ENCODE data around the gene CDX1.

Gene CDX1

DNA sequence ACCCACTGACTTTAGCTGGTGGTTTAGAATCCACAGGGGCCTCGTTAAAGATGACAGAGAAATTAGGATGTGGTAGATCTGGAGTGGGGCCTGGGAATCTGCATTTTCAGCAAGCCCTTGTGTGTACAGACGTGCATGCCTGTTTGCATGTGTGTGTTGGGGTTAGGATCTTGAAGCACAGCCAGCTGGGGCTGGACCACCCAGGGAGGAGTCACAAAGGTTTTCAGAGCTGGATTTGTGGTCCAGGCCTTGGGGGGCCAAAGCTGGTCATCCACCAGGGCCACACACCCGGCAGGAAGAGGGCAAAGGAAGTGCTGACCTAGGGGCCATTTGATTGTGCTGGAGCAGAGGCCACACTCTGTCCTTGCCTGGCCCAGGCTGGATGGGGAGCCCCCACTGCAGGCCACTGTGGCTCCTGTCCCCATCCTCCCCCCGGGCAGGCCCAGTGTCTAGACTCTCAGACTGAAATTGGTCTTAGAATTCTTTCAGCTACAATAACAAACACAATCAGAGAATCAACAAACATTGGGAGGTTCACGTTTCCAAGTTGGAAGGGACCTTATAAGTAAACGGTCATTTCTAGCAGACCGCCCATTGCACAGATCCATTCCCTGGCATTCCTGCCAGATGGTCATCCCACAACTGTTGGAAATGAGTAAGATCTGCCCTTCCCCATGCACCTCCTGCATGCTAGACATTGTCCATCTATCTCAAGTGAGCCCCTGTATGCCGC is 10.3 kb downstream of the CDX1 start:
- DNase-seq (ENCODE audit: low read depth, low spot score) = no peak
- TF ChIP-seq FOXP2 (optimal IDR thresholded peaks at IDR 0.05; ENCODE audit: control extremely low read depth, extremely low read length, insufficient read depth) (no peak), POLR2AphosphoS5 (IDR thresholded peaks at IDR 0.05; ENCODE audit: borderline replicate concordance, low read depth, low read length) (no peak), EZH2 (IDR thresholded peaks at IDR 0.05) (no peak)
- H3K36me3 ChIP-seq (ENCODE audit: insufficient read depth, low read length) = no peaks in the 10 kb centered on the region
- no peak overlapping the region for H3K27ac ChIP-seq
- no peak overlapping the region for H3K4me3 ChIP-seq
- H3K9me3 ChIP-seq (ENCODE audit: low read depth, low read length) = no peaks in the 10 kb centered on the region
- H3K9ac ChIP-seq (ENCODE audit: insufficient read length) = no peak overlapping the region

- Histone ChIP-seq H3K36me3 (ENCODE audit: insufficient read depth, low read length) (no peaks in the 10 kb centered on the region), H3K9ac (ENCODE audit: insufficient read length) (no peak overlapping the region), H3K27ac (no peak overlapping the region), H3K4me3 (no peak overlapping the region), H3K9me3 (ENCODE audit: low read depth, low read length) (no peaks in the 10 kb centered on the region)
- TF ChIP-seq POLR2AphosphoS5 (IDR thresholded peaks at IDR 0.05; ENCODE audit: borderline replicate concordance, low read depth, low read length) (no peak), EZH2 (IDR thresholded peaks at IDR 0.05) (no peak)
- DNase-seq (ENCODE audit: low read depth, low spot score) = no peak
Measured at GRCh38 chr5:150177721-150178120, 11.1 kb downstream of the CDX1 start.

DNA sequence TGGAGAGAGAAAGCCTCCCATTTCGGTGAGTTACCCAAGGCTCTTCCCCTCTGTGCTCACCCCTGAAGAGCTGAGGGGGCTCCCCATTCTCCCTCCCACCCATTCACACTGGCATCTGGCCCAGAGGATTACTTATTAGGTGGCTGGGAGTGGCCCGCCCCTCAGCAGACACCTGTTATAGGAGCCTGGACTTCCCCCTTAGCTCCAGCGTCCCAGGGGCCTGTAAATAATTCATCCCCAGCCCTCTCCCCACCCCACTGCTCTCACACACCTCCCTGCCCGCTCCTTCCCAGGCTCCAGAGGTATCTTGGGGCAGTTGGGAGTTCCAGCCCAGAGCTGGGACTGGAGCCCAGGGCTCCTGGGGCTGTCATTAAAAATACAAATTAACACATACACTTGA is 11.7 kb downstream of the CDX1 start:
- no peak for DNase-seq (ENCODE audit: low read depth, low spot score)
- TF ChIP-seq FOXP2 (optimal IDR thresholded peaks at IDR 0.05; ENCODE audit: control extremely low read depth, extremely low read length, insufficient read depth) (no peak), EZH2 (IDR thresholded peaks at IDR 0.05) (no peak), POLR2AphosphoS5 (IDR thresholded peaks at IDR 0.05; ENCODE audit: borderline replicate concordance, low read depth, low read length) (no peak)
- H3K9ac ChIP-seq (ENCODE audit: insufficient read length) = no peak overlapping the region
- H3K9me3 ChIP-seq (ENCODE audit: low read depth, low read length) = no peaks in the 10 kb centered on the region
- no peak overlapping the region for H3K4me3 ChIP-seq
- H3K27ac ChIP-seq = no peak overlapping the region
- H3K36me3 ChIP-seq (ENCODE audit: insufficient read depth, low read length) = no peaks in the 10 kb centered on the region

GRCh38 chr5:150179019-150179620 is 12.5 kb downstream of the CDX1 start:
- Histone ChIP-seq H3K36me3 (ENCODE audit: insufficient read depth, low read length) (no peaks in the 10 kb centered on the region), H3K4me3 (no peak overlapping the region), H3K27ac (no peak overlapping the region), H3K9ac (ENCODE audit: insufficient read length) (no peak overlapping the region), H3K9me3 (ENCODE audit: low read depth, low read length) (no peaks in the 10 kb centered on the region)
- TF ChIP-seq EZH2 (IDR thresholded peaks at IDR 0.05) (no peak), FOXP2 (optimal IDR thresholded peaks at IDR 0.05; ENCODE audit: control extremely low read depth, extremely low read length, insufficient read depth) (no peak), POLR2AphosphoS5 (IDR thresholded peaks at IDR 0.05; ENCODE audit: borderline replicate concordance, low read depth, low read length) (no peak)
- DNase-seq (ENCODE audit: low read depth, low spot score) = no peak

DNA sequence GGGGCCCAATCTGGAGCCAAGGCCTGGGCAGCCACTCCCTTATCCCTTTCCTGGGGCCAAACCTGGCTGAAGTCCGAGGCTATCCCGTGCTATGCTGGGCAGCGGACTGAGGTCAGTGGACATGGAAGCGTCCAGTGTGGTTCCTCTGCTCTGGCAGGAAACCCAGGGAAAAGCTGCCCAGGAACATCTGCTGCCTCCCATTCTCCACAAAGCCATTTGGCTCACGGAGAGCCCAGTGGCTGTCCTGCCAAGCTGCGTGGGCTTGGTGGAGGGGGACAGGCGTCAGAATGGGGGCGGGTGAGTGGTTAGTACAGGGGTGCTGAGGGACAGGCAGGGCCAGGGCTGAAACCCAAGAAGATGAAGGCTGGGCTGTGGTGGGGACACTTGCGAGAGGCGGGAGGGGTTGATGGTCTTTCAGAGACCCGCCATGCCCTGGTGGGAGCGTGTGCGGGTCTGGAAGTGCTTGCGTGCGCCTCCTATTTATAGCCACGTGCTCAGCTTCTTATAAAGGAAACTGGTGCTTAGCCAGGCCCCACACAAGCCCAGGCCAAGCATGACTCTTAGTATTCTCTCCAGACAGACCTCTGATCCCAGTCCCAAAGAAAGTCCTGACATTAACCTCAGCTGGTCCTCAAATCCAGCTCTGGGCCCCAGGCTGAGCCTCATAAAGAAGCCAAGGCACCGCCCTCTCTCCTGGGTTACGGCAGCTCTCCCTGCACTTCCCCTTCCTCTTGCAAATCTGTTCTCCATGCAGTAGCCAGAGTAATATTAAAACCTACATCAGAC is 13.9 kb downstream of the CDX1 start:
- TF ChIP-seq FOXP2 (optimal IDR thresholded peaks at IDR 0.05; ENCODE audit: control extremely low read depth, extremely low read length, insufficient read depth) (no peak), EZH2 (IDR thresholded peaks at IDR 0.05) (no peak), POLR2AphosphoS5 (IDR thresholded peaks at IDR 0.05; ENCODE audit: borderline replicate concordance, low read depth, low read length) (no peak)
- Histone ChIP-seq H3K4me3 (no peak overlapping the region), H3K9me3 (ENCODE audit: low read depth, low read length) (no peaks in the 10 kb centered on the region), H3K27ac (no peak overlapping the region), H3K36me3 (ENCODE audit: insufficient read depth, low read length) (no peaks in the 10 kb centered on the region), H3K9ac (ENCODE audit: insufficient read length) (no peak overlapping the region)
- DNase-seq (ENCODE audit: low read depth, low spot score) = no peak

GRCh38 chr5:150181027-150181426 is 14.4 kb downstream of the CDX1 start:
- no peak for DNase-seq (ENCODE audit: low read depth, low spot score)
- Histone ChIP-seq H3K9ac (ENCODE audit: insufficient read length) (no peak overlapping the region), H3K9me3 (ENCODE audit: low read depth, low read length) (no peaks in the 10 kb centered on the region), H3K4me3 (no peak overlapping the region), H3K36me3 (ENCODE audit: insufficient read depth, low read length) (no peaks in the 10 kb centered on the region), H3K27ac (no peak overlapping the region)
- no peak for TF ChIP-seq EZH2 (IDR thresholded peaks at IDR 0.05)
- no peak for TF ChIP-seq POLR2AphosphoS5 (IDR thresholded peaks at IDR 0.05; ENCODE audit: borderline replicate concordance, low read depth, low read length)
- no peak for TF ChIP-seq FOXP2 (optimal IDR thresholded peaks at IDR 0.05; ENCODE audit: control extremely low read depth, extremely low read length, insufficient read depth)

- Histone ChIP-seq H3K9ac (ENCODE audit: insufficient read length) (no peak overlapping the region), H3K36me3 (ENCODE audit: insufficient read depth, low read length) (no peaks in the 10 kb centered on the region), H3K4me3 (no peak overlapping the region), H3K27ac (no peak overlapping the region), H3K9me3 (ENCODE audit: low read depth, low read length) (no peaks in the 10 kb centered on the region)
- no peak for DNase-seq (ENCODE audit: low read depth, low spot score)
- no peak for TF ChIP-seq EZH2 (IDR thresholded peaks at IDR 0.05)
- no peak for TF ChIP-seq POLR2AphosphoS5 (IDR thresholded peaks at IDR 0.05; ENCODE audit: borderline replicate concordance, low read depth, low read length)
Measured at GRCh38 chr5:150181766-150182545, 15.4 kb downstream of the CDX1 start.

- Histone ChIP-seq H3K9me3 (ENCODE audit: low read depth, low read length) (no peaks in the 10 kb centered on the region), H3K27ac (no peak overlapping the region), H3K36me3 (ENCODE audit: insufficient read depth, low read length) (no peaks in the 10 kb centered on the region), H3K4me3 (no peak overlapping the region), H3K9ac (ENCODE audit: insufficient read length) (no peak overlapping the region)
- no peak for TF ChIP-seq FOXP2 (optimal IDR thresholded peaks at IDR 0.05; ENCODE audit: control extremely low read depth, extremely low read length, insufficient read depth)
- TF ChIP-seq POLR2AphosphoS5 (IDR thresholded peaks at IDR 0.05; ENCODE audit: borderline replicate concordance, low read depth, low read length) = no peak
- no peak for DNase-seq (ENCODE audit: low read depth, low spot score)
Measured at GRCh38 chr5:150182774-150183173, 16.2 kb downstream of the CDX1 start.

Data from SK-N-MC (cell line).